Mesothelial cell of epicardium (in vitro differentiated cells): ENCODE results near the gene GNB1. TPM values are rescaled to one million over a fixed set of nuclear protein-coding genes. Genes with fewer than 3 reads are reported as not detected.

Experiments used
- DNase-seq, 2 experiments: peaks; one replicate each; pipeline ENCODE4 v3.0.0; 2021; ENCODE audit warnings: low spot score in 2 of 2; ENCODE audit not compliant: unreplicated experiment in 2 of 2
- H3K27ac Mint-ChIP-seq: 2 replicates; pipeline ENCODE4 v1.8.0; 2021; ENCODE audit warnings: mixed read lengths
- H3K27me3 Mint-ChIP-seq: 2 replicates; pipeline ENCODE4 v1.8.0; 2021; ENCODE audit warnings: low read depth, mixed read lengths
- H3K36me3 Mint-ChIP-seq: 2 replicates; pipeline ENCODE4 v1.8.0; 2021; ENCODE audit warnings: mixed read lengths
- H3K4me1 Mint-ChIP-seq: 2 replicates; pipeline ENCODE4 v1.8.0; 2021; ENCODE audit warnings: mixed read lengths
- H3K4me3 Mint-ChIP-seq: 2 replicates; pipeline ENCODE4 v1.8.0; 2021; ENCODE audit warnings: mild to moderate bottlenecking, moderate library complexity, mixed read lengths
- H3K9me3 Mint-ChIP-seq: 2 replicates; pipeline ENCODE4 v1.8.0; 2021; ENCODE audit warnings: mixed read lengths
- total RNA-seq: library from RNA; stranded (reverse); gene quantifications from 3 replicates; pipeline ENCODE4 v1.2.1, GENCODE V29; 2021
- TF ChIP-seq, protein P1 (sequence below): fragments of 200-600 bp; sonication (generic); IDR thresholded peaks from one replicate; pipeline ENCODE4 v1.5.0; 2021; ENCODE audit warnings: antibody characterized with exemption; ENCODE audit not compliant: unreplicated experiment

Gene GNB1
- total RNA-seq, 1 donor from 2014 or later = 272 TPM

DNA sequence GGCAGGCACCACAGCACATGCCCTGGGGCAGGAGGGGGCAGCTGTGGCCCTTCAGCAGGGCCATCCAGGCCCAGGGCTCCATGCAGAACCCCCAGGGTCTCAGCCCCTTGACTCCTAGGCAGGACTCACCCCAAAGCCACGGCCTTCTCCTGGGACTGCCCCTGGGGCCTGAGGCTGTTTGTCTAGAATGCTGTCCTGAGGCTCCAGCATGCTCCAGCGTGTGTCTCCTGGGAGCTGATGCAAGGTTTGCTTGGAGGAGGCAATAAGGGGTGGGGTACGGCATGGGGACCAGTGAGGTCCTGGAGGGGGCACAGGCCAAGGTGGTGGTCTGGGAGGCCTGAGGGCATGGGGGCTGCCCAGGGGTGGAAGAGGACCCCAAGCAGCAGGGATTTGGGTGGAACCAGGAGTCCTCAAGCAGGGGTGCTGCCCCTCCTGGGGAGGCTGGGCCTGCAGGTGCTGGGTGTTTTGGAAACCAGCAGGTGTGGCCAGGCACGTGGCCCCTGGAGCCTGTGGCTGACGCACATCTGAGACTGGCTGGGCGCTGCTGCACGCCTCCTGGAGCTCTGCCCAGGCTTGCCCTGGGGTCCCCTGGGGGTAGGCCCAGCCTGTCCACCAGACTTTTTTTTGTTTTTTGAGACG lies 16.3 kb upstream of the GNB1 start:
- no peaks in the 10 kb centered on the region for H3K36me3 Mint-ChIP-seq
- TF ChIP-seq, protein P1, sequence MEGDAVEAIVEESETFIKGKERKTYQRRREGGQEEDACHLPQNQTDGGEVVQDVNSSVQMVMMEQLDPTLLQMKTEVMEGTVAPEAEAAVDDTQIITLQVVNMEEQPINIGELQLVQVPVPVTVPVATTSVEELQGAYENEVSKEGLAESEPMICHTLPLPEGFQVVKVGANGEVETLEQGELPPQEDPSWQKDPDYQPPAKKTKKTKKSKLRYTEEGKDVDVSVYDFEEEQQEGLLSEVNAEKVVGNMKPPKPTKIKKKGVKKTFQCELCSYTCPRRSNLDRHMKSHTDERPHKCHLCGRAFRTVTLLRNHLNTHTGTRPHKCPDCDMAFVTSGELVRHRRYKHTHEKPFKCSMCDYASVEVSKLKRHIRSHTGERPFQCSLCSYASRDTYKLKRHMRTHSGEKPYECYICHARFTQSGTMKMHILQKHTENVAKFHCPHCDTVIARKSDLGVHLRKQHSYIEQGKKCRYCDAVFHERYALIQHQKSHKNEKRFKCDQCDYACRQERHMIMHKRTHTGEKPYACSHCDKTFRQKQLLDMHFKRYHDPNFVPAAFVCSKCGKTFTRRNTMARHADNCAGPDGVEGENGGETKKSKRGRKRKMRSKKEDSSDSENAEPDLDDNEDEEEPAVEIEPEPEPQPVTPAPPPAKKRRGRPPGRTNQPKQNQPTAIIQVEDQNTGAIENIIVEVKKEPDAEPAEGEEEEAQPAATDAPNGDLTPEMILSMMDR = no peak
- no peak overlapping the region for H3K27ac Mint-ChIP-seq
- H3K4me3 Mint-ChIP-seq = peak overlapping the region; percentile 20
- H3K4me1 Mint-ChIP-seq = peaks cover 15% of the 10 kb centered on the region
- DNase-seq = no peak
- peaks cover 3% of the 10 kb centered on the region for H3K9me3 Mint-ChIP-seq
- H3K27me3 Mint-ChIP-seq = no peaks in the 10 kb centered on the region

DNA sequence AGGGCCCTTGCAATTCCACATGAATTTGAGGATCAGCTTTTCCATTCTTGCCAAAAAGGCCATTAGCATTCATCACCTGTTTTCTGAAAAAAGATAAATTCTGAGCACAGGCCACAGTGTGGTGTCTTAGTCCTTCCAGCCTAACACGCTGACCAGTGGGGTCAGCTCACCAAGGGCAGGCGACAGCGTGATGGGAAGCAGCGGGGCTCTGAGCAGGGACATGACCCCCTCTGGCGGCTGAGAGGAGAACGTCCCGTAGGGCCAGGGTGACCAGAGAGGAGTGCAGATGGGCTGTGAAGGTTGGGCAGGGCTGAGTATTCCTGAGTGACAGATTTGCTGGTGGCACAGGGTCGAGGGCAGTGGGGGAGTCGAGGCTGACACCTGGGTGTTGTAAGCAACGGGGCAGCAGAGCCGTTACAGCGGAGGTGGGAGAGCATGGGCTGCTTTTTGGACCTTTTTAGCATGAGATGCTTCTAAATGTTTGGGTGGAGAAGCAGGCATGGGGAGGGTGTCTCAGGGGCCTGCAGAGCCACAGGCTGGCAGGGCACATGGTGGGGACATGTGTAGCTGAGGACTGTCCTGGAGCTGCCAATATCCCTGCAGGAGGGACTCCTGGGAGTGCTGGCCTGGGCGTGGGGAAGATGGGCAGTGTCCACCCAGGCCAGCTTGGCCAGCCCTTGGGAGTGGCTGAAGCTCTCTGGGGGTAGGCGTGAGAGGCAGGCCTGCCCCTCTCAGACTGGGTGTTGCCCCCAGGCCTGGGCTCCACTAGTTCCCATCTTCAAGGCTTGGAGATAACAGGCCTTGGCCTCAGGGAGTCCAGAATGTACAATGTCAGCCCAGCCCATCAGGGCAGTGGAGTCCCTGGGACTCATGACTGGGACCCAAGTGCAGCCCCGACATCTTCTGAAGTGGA lies 15.6 kb upstream of the GNB1 start:
- no peaks in the 10 kb centered on the region for H3K36me3 Mint-ChIP-seq
- peaks cover 3% of the 10 kb centered on the region for H3K9me3 Mint-ChIP-seq
- H3K4me3 Mint-ChIP-seq = peak overlapping the region; percentile 38
- peaks cover 15% of the 10 kb centered on the region for H3K4me1 Mint-ChIP-seq
- TF ChIP-seq, protein P1 = peak; percentile 75
- peak in 1 of 2 experiments; percentile 83 for DNase-seq
- H3K27me3 Mint-ChIP-seq = no peaks in the 10 kb centered on the region
- H3K27ac Mint-ChIP-seq = peak overlapping the region; percentile 39

DNA sequence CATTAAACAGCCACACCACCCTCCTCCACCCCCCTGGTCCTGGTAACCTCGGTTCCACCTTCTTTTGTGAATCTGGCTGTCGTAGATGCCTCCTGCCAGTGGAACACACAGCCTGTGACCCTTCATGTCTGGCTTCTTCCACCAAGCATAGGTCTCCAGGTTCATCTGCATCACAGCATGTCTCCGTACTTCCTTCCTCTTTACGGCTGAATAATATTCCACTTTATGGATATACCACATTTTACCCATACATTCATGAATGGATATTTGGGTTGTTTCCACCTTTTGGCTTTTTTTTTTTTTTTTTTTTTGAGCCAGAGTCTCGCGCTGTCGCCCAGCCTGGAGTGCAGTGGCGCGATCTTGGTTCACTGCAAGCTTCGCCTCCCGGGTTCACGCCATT lies 12.3 kb upstream of the GNB1 start:
- Mint-ChIP-seq H3K4me3 (no peak overlapping the region), H3K27ac (no peak overlapping the region), H3K27me3 (no peaks in the 10 kb centered on the region), H3K36me3 (no peaks in the 10 kb centered on the region), H3K4me1 (peaks cover 8% of the 10 kb centered on the region), H3K9me3 (peaks cover 3% of the 10 kb centered on the region)
- TF ChIP-seq, protein P1 = no peak
- DNase-seq = no peak

DNA sequence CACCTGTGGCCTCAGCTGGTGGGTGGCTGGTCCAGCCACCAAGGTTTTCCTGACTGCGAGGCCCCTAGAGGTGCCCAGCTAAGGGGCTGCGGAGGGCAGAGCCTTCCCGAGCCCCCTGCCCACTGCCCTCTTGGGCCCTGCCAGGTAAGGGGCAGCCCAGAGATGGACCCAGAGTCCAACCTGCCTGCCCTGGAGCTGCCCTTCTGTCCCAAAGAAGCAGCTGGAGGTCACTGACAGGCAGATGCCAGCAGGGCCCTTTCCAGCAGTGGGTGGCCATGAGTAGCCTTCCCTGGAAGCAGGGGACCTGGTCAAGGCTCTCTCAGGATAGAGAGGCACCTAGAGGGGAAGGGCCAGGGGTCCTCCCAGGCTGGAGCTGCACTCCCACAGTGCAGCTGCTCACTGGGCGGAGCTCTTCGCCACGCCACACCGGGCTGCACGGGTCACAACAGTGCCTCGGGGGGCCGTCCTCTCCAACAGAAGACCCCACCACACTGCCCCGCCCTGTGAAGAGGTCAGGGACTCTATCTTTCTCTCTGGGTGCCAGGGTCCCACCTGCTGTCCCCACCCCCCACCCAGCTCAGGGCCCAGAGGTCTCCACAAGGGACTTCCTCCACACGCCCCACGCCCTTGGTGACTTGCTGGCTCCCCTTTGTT lies 10.9 kb upstream of the GNB1 start:
- peaks cover 4% of the 10 kb centered on the region for H3K4me1 Mint-ChIP-seq
- H3K27me3 Mint-ChIP-seq = peaks cover under 1% of the 10 kb centered on the region
- DNase-seq = no peak
- TF ChIP-seq, protein P1 = no peak
- no peak overlapping the region for H3K4me3 Mint-ChIP-seq
- H3K27ac Mint-ChIP-seq = no peak overlapping the region
- H3K9me3 Mint-ChIP-seq = peaks cover 3% of the 10 kb centered on the region
- H3K36me3 Mint-ChIP-seq = no peaks in the 10 kb centered on the region

DNA sequence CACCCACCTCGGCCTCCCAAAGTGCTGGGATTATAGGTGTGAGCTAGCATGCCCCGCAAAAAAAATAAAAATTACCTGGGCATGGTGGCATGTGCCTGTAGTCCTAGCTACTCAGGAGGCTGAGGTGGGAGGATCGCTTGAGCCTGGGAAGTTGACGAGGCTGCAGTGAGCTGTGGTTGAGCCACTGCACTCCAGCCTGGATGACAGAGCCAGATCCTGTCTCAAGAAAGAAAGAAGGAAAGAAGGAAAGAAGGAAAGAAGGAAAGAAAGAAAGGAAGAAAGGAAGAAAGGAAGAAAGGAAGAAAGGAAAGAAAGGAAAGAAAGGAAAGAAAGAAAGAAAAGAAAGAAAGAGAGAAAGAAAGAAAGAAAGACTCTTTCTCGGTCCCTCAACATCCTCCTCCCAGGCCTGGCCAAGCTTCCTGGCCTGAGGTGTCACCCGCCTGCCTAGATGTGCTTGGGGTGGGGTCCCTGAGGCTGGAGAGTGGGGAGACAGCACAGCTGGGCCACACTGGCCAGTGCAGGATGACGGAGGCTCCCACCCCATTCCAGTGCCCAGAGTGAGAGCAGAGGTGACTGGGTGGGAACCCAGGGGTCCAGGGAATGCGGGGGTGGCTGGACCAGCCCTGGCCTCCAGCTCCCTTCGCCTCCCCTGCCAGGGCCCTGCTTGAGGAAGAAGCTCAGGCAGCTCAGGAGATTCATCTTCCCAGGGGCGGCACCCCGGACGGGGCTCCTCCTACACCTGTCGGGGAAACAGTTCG lies 10.2 kb upstream of the GNB1 start:
- TF ChIP-seq, protein P1 = no peak
- Mint-ChIP-seq H3K9me3 (peaks cover 3% of the 10 kb centered on the region), H3K36me3 (no peaks in the 10 kb centered on the region), H3K27ac (no peak overlapping the region), H3K27me3 (peaks cover 3% of the 10 kb centered on the region), H3K4me1 (peaks cover under 1% of the 10 kb centered on the region), H3K4me3 (no peak overlapping the region)
- DNase-seq = no peak
